Cardiac muscle cell (in vitro differentiated cells and primary cell): ENCODE data around the gene SRPK2. TPM values are rescaled to one million over a fixed set of nuclear protein-coding genes. Genes with fewer than 3 reads are reported as not detected.
"Not testable (repeated sequence)": the region's sequence is repeated elsewhere in the genome, so short reads cannot be mapped to it uniquely, and the experiment has no call there.

Experiments used
- DNase-seq, 2 donors: peaks; one replicate each; pipeline versions ENCODE4 v3.0.0 to v3.0.0-alpha.2; 2010 to 2017; ENCODE audit warnings: low read depth in 1 of 2, low spot score in 1 of 2
- H3K27ac ChIP-seq: fragments of 200-600 bp; sonication (generic); 2 replicates; pipeline ENCODE4 v1.5.1; 2016
- H3K27me3 ChIP-seq: fragments of 200-600 bp; sonication (generic); 2 replicates; pipeline ENCODE4 v1.6.0; 2016; ENCODE audit warnings: control low read depth
- H3K36me3 ChIP-seq: fragments of 200-600 bp; sonication (generic); 2 replicates; pipeline ENCODE4 v1.5.1; 2016; ENCODE audit warnings: control low read depth
- H3K4me1 ChIP-seq: fragments of 200-600 bp; sonication (generic); 2 replicates; pipeline ENCODE4 v1.8.1; 2017; ENCODE audit warnings: low read depth, mild to moderate bottlenecking, mixed run types
- H3K4me3 ChIP-seq: fragments of 200-600 bp; sonication (generic); 2 replicates; pipeline ENCODE4 v1.5.1; 2016; ENCODE audit warnings: mild to moderate bottlenecking
- H3K9me3 ChIP-seq: fragments of 200-600 bp; sonication (generic); 2 replicates; pipeline ENCODE4 v1.5.1; 2017; ENCODE audit warnings: low read depth, mild to moderate bottlenecking, control low read depth
- CTCF ChIP-seq: IDR thresholded peaks from 2 replicates; pipeline ENCODE4 v1.5.1; 2012; ENCODE audit warnings: low read depth, mild to moderate bottlenecking, low read length
- polyA plus RNA-seq: library from polyadenylated mRNA; unstranded; fragments of >200 nt; fragmentation: Nextera tagmentation; extraction: Ambion mirVana; gene quantifications from 2 replicates; pipeline ENCODE4 v1.2.1, GENCODE V29; 2016
- total RNA-seq: library from RNA; depleted of rRNA; stranded (reverse); fragments of >200 nt; gene quantifications from 2 replicates; pipeline ENCODE4 v1.2.3, GENCODE V29; 2016

Gene SRPK2
- total and polyA plus RNA-seq, 2 experiments from 2014 or later, result 35.4 to 37.1 TPM

GRCh38 chr7:105199386-105199785 lies 189.3 kb downstream of the SRPK2 start:
- H3K4me3 ChIP-seq, result no peak overlapping the region
- no peak for TF ChIP-seq CTCF
- H3K36me3 ChIP-seq, result no peaks in the 10 kb centered on the region
- H3K27ac ChIP-seq, result no peak overlapping the region
- no peaks in the 10 kb centered on the region for H3K9me3 ChIP-seq
- no peak for DNase-seq
- no peaks in the 10 kb centered on the region for H3K27me3 ChIP-seq
- H3K4me1 ChIP-seq, result peaks cover 19% of the 10 kb centered on the region

GRCh38 chr7:105198223-105198622 lies 190.5 kb downstream of the SRPK2 start:
- Histone ChIP-seq H3K9me3 (no peaks in the 10 kb centered on the region), H3K27ac (peak overlapping the region; percentile 13)
- DNase-seq, result peak; percentile 19 to 68

GRCh38 chr7:105196473-105196872 lies 192.2 kb downstream of the SRPK2 start:
- Histone ChIP-seq H3K9me3 (no peaks in the 10 kb centered on the region), H3K4me1 (peaks cover 19% of the 10 kb centered on the region), H3K4me3 (no peak overlapping the region), H3K27me3 (no peaks in the 10 kb centered on the region), H3K27ac (no peak overlapping the region), H3K36me3 (no peaks in the 10 kb centered on the region)
- no peak for TF ChIP-seq CTCF
- DNase-seq, result no peak

More at GRCh38 chr7:105198223-105198622, 190.5 kb downstream of the SRPK2 start:
- H3K27me3 ChIP-seq, result no peaks in the 10 kb centered on the region
- no peaks in the 10 kb centered on the region for H3K36me3 ChIP-seq
- H3K4me3 ChIP-seq, result no peak overlapping the region
- no peak for TF ChIP-seq CTCF
- peaks cover 19% of the 10 kb centered on the region for H3K4me1 ChIP-seq

GRCh38 chr7:105195891-105196290 lies 192.8 kb downstream of the SRPK2 start:
- no peaks in the 10 kb centered on the region for H3K36me3 ChIP-seq
- peaks cover 19% of the 10 kb centered on the region for H3K4me1 ChIP-seq
- H3K9me3 ChIP-seq, result no peaks in the 10 kb centered on the region
- no peak overlapping the region for H3K4me3 ChIP-seq
- TF ChIP-seq CTCF, result no peak
- H3K27ac ChIP-seq, result no peak overlapping the region
- no peak for DNase-seq
- H3K27me3 ChIP-seq, result no peaks in the 10 kb centered on the region

GRCh38 chr7:105194959-105195358 lies 193.8 kb downstream of the SRPK2 start:
- not testable (repeated sequence) for H3K9me3 ChIP-seq, H3K27ac ChIP-seq, H3K36me3 ChIP-seq, H3K4me3 ChIP-seq, H3K27me3 ChIP-seq, DNase-seq
- H3K4me1 ChIP-seq, result peaks cover 19% of the 10 kb centered on the region

- no peak overlapping the region for H3K27ac ChIP-seq
- no peak for TF ChIP-seq CTCF
- no peak for DNase-seq
- no peak overlapping the region for H3K4me3 ChIP-seq
- no peaks in the 10 kb centered on the region for H3K36me3 ChIP-seq
- no peaks in the 10 kb centered on the region for H3K4me1 ChIP-seq
- H3K9me3 ChIP-seq, result no peaks in the 10 kb centered on the region
- H3K27me3 ChIP-seq, result no peaks in the 10 kb centered on the region
Observed at GRCh38 chr7:105191331-105191730, 197.4 kb downstream of the SRPK2 start.
